ENCODE results near the gene PPP2R5A. TPM values are rescaled to one million over a fixed set of nuclear protein-coding genes. Genes with fewer than 3 reads are reported as not detected.

The PPP2R5A gene
- total and polyA plus RNA-seq, 2 experiments from 2014 or later: 51.7 to 67.4 TPM

DNA sequence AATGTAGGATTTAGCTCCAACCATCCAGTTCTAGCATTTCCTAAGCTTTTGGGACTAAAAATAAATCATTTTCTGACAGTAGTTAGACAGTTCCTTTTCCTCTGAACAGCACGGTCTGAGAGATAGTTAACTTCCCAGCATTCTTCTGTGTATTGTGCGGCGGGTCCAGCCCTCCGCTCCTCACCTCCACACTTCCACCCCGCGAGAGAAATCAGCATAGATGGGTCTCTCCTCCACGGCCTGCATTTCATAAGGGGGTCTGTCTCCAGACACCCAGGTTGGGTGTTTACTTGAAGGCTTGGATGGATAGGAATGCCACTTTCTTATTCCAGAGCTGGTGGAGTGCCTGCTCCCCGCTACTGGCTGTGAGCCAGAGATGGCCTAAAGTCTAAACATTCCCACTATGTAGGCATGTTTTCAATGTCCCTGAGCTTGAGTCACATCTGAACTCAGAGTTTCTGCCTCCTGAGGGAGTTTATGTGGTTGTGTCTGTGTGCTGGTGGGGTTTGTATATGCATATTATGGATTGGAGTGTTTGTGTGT is 38.0 kb upstream of the PPP2R5A start:
- Histone ChIP-seq H3K9me3 (ENCODE audit: low read depth) (no peaks in the 10 kb centered on the region), H3K4me3 (no peak overlapping the region), H3K36me3 (no peaks in the 10 kb centered on the region), H3K4me1 (ENCODE audit: low read depth) (peaks cover 3% of the 10 kb centered on the region), H3K27me3 (no peaks in the 10 kb centered on the region), H3K27ac (no peak overlapping the region)
- DNase-seq (ENCODE audit: low read depth in 1 of 2, low spot score in 1 of 2): peak; percentile 45 to 50
- TF ChIP-seq, protein P1, sequence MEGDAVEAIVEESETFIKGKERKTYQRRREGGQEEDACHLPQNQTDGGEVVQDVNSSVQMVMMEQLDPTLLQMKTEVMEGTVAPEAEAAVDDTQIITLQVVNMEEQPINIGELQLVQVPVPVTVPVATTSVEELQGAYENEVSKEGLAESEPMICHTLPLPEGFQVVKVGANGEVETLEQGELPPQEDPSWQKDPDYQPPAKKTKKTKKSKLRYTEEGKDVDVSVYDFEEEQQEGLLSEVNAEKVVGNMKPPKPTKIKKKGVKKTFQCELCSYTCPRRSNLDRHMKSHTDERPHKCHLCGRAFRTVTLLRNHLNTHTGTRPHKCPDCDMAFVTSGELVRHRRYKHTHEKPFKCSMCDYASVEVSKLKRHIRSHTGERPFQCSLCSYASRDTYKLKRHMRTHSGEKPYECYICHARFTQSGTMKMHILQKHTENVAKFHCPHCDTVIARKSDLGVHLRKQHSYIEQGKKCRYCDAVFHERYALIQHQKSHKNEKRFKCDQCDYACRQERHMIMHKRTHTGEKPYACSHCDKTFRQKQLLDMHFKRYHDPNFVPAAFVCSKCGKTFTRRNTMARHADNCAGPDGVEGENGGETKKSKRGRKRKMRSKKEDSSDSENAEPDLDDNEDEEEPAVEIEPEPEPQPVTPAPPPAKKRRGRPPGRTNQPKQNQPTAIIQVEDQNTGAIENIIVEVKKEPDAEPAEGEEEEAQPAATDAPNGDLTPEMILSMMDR (IDR thresholded peaks at IDR 0.05; ENCODE audit: low read depth, low read length): no peak

DNA sequence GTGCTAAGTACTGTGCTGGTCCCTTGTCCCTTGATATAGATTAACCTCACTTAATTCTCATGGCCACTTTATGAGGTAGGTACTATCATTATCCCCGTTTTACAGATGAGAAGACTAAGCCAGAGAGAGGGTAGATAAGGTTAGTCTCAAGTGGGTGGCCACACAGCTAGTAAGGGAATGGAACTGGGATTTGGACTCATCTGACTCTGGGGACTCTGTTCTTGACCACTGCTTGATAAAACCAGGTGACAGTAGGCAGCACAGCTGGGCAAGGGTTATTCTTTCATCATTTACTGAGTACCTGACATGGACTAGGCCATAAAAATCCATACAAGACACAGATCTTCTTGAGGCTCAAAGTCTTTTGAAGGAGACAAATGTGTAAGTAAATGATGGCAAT is 37.2 kb upstream of the PPP2R5A start:
- Histone ChIP-seq H3K9me3 (ENCODE audit: low read depth) (no peaks in the 10 kb centered on the region), H3K27me3 (no peaks in the 10 kb centered on the region), H3K4me1 (ENCODE audit: low read depth) (no peaks in the 10 kb centered on the region), H3K27ac (no peak overlapping the region), H3K36me3 (no peaks in the 10 kb centered on the region), H3K4me3 (no peak overlapping the region)
- DNase-seq (ENCODE audit: low read depth in 1 of 2, low spot score in 1 of 2): no peak
- TF ChIP-seq, protein P1 (IDR thresholded peaks at IDR 0.05; ENCODE audit: low read depth, low read length): no peak

DNA sequence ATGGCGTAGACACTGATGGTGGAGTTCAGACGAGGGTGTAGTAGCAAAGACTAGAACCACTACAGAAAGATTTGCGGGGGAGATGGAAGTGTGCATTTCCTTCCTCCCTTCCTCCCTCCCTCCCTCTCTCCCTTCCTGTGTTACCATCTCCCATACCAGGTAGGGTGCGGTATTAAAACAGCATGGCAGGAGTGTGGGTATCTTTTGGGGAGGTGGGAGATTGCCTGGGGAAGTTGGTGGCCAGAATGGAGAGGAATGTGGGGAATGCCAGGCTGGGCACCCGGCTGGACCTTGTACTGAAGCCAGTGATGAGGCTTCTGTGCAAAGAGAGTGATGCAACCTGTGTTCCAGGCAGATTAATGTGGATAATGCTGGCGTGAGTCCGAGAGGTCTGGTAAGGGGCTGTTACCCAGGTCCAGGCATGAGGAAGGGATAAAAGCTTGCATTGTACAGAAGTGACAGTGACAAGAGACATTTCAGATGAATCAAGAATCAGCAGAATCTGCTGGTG is 30.3 kb upstream of the PPP2R5A start:
- Histone ChIP-seq H3K9me3 (ENCODE audit: low read depth) (no peaks in the 10 kb centered on the region), H3K4me3 (no peak overlapping the region), H3K36me3 (no peaks in the 10 kb centered on the region), H3K27ac (no peak overlapping the region), H3K4me1 (ENCODE audit: low read depth) (no peaks in the 10 kb centered on the region), H3K27me3 (no peaks in the 10 kb centered on the region)
- peak in 1 of 2 donors; percentile 52 for DNase-seq (ENCODE audit: low read depth in 1 of 2, low spot score in 1 of 2)
- TF ChIP-seq, protein P1 (IDR thresholded peaks at IDR 0.05; ENCODE audit: low read depth, low read length): no peak

DNA sequence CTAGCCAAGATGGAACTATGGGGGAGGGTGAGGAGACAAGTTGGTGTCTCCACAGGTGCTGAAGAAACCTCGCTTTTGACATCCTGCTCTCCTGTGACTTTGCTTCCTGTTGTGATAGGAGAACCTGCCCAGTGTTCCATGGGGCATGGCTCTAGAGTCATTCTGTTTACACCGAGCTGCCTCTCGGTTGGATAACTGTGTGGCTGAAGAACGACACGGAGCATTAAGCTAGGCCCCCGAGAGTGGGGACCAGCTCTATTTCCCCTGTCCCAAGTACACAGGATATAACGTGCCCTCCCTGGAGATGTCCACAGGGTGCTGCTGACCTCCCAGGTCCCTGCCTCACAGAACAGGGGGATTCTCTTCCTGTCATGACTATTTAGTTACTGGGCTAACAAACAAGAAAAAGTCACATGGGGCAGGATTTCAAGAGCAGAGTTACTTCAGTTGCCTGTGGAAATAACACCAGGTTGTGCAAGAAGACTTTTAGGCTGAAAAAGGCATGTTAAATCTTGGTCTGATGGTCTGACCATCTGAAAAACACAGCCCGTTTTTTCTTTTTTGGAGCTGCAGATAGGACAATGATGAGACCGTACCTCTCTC is 29.4 kb upstream of the PPP2R5A start:
- H3K4me1 ChIP-seq (ENCODE audit: low read depth): no peaks in the 10 kb centered on the region
- no peaks in the 10 kb centered on the region for H3K36me3 ChIP-seq
- no peak overlapping the region for H3K27ac ChIP-seq
- peak in 1 of 2 donors; percentile 40 for DNase-seq (ENCODE audit: low read depth in 1 of 2, low spot score in 1 of 2)
- no peaks in the 10 kb centered on the region for H3K27me3 ChIP-seq
- TF ChIP-seq, protein P1 (IDR thresholded peaks at IDR 0.05; ENCODE audit: low read depth, low read length): no peak
- no peaks in the 10 kb centered on the region for H3K9me3 ChIP-seq (ENCODE audit: low read depth)
- no peak overlapping the region for H3K4me3 ChIP-seq

DNA sequence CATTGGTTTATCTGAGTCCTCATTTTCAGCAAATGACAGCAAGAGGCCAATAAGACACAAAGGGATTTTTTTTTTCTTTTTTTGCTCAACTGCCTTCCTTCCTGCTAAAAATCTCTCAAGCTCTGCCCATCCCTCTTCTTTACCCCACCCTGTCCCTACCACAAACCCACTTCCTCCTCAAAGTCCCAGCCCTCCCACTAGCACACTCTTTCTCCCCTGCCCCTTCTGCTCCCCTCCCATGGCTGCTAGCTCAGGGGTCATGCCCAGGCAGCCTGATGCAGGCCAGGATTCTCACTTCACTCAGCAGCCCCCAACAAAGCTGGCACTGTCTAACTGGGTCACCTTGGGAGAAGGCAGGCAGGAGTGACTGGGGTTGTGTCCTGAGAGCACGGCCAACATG is 28.8 kb upstream of the PPP2R5A start:
- no peak overlapping the region for H3K4me3 ChIP-seq
- no peaks in the 10 kb centered on the region for H3K9me3 ChIP-seq (ENCODE audit: low read depth)
- no peak overlapping the region for H3K27ac ChIP-seq
- peaks cover under 1% of the 10 kb centered on the region for H3K4me1 ChIP-seq (ENCODE audit: low read depth)
- TF ChIP-seq, protein P1 (IDR thresholded peaks at IDR 0.05; ENCODE audit: low read depth, low read length): no peak
- no peaks in the 10 kb centered on the region for H3K27me3 ChIP-seq
- no peak for DNase-seq (ENCODE audit: low read depth in 1 of 2, low spot score in 1 of 2)
- no peaks in the 10 kb centered on the region for H3K36me3 ChIP-seq

Data from cardiac muscle cell (in vitro differentiated cells and primary cell).